Measurements from ENCODE around the gene IFIT1.
"Not testable (repeated sequence)": the region's sequence is repeated elsewhere in the genome, so short reads cannot be mapped to it uniquely, and the experiment has no call there.

IFIT1 gene, protein sequence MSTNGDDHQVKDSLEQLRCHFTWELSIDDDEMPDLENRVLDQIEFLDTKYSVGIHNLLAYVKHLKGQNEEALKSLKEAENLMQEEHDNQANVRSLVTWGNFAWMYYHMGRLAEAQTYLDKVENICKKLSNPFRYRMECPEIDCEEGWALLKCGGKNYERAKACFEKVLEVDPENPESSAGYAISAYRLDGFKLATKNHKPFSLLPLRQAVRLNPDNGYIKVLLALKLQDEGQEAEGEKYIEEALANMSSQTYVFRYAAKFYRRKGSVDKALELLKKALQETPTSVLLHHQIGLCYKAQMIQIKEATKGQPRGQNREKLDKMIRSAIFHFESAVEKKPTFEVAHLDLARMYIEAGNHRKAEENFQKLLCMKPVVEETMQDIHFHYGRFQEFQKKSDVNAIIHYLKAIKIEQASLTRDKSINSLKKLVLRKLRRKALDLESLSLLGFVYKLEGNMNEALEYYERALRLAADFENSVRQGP

DNA sequence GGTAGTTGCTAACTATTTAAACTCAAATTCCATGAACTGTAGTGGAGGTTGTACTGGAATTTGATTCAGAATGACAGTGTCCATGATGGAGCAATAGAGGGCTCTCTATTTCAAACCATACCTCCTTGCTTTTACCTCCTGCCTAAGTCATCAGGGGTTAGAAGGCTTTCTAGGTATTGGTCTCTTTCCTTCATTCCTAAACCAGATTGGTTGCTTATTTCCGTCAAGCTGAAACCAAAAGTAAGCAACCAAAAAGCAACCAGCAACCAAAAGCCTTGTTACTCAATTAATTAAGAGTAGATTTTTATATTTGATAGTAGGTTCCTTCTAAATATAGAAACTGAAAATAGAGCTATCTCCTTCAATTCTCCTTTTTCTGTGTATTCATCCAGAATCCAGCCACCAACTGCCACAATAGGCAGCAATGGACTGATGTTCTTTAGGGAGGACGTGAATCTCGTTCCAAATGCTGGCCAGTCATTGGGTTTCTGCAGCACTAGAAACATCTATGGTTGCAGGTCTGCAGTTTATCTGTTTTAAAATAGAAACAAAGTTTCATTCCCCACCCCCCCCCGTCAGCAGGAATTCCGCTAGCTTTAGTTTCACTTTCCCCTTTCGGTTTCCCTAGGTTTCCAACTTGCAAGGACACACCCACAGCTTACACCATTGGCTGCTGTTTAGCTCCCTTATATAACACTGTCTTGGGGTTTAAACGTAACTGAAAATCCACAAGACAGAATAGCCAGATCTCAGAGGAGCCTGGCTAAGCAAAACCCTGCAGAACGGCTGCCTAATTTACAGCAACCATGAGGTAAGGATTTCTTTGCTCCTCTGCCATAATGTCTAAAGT, at the start of gene IFIT1:
IFIT1 (plus strand) TSS at position 717 of the 850 bp plus-strand sequence; CDS start at position 807, 90 bp downstream.
- peak; percentile 56 for DNase-seq (ENCODE audit: low spot score)

DNA sequence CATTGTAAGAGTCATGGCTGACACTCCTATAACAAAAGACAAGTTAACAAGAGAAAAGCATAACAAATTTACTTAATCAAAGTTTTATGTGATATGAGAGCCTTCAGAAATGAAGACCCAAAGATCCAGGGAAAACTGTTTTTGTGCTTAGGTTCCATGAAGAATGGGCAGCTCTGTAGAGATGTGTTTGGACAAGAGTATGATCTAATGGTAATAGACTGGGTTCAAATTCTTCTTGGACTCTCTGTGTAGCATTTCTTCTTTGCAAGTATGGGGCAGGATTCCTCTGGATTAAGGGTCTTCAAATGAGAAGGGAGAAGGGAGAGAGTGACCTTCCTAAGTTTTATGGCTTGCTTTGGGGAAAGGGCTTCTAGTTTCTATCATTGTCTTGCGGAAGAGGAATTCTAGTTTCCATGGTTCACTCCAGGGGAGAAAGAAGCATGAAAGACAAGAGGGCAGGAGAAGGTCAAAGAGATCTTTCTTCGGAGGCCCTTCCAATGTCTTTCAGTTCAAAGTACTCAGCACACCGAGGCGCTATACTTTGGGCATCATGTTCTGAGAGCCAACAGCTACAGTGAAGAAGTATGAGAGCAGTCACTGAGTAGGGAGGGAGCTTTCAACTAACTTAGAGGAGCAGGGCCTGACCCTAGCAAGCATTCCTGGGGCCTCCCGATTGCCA, 49.2 kb upstream of the IFIT1 start:
- DNase-seq (ENCODE audit: low spot score): no peak

DNA sequence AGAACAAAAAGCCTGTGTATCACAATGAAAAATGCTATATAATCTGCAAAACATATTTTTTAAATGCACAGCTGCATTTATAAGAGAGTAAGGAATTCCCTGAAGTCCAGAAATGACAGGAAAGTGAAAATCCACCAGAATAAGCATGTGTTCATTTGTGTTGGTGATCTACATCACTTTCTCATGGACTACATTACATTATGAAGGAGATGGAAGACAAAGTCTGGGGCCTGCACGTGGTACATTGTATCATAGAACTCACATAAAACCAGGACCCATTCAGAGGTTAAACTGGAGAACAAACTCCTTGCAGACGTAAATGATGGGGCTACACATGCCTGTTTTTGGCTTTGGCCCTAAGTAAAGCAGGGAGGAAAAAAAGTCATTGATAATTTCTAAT, 48.3 kb upstream of the IFIT1 start:
- no peak for DNase-seq (ENCODE audit: low spot score)

DNA sequence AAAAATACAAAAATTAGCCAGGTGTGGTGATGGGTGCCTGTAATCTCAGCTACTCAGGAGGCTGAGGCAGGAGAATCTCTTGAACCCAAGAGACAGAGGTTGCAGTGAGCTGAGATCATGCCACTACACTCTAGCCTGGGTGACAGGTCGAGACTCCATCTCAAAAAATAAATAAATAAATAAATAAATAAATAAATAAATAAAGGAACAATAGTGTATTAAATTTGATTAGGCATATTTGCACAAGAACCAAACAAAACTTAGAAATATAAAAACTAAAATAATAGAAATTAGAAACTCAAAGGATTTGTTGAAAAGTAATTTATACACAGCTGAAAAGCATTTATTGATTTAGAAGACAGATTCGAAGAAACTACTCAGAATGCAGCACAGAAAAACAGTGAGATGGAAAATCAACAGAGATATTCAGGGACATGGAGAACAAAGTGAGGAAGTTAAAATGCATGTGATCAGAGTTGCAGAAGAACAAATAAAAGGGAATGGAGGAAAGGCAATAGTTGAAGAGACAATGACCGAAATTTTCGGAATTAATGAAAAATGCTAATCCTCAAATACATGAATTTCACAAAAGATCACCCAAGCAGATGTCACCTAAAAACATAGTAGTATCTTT, 46.9 kb upstream of the IFIT1 start:
- no peak for DNase-seq (ENCODE audit: low spot score)

DNA sequence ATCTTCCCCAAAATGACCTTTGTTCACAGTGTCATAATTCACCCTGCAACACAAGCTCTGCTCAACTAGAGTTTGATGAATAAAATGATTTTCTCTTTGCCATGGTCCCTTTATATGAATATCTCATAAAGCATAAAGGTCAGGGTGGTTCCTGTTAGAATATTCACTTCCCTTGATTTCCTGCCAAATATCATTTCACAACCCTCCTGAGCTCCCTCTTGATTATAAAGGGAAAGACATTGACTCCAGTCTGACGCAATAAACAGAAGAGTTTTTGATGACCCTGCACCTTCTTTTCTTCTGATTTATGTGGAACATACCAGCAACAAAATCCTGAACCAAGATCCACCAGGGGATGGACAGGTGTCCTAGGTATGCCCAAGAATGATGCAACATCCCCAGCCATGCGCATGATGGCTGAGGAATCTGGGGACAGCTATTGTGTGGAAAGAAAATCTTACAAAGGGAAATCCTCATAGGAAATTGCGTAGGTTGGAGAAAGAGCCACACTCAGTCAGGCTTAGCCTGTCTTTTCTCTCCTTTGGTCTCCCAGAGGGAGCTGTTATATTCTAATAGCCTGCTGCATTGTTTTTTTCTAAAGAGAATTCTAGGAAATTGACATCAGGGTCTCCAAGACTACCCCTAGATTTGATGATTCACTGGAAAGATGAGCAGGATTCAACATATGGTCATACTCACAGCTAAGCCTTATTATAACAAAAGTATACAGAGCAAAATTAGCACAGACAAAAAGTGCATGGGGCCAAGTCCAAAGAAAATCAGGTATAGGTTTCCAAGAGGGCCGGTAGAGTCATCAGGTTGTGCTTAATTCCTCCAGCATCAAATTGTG, 45.8 kb upstream of the IFIT1 start:
- no peak for DNase-seq (ENCODE audit: low spot score)

DNA sequence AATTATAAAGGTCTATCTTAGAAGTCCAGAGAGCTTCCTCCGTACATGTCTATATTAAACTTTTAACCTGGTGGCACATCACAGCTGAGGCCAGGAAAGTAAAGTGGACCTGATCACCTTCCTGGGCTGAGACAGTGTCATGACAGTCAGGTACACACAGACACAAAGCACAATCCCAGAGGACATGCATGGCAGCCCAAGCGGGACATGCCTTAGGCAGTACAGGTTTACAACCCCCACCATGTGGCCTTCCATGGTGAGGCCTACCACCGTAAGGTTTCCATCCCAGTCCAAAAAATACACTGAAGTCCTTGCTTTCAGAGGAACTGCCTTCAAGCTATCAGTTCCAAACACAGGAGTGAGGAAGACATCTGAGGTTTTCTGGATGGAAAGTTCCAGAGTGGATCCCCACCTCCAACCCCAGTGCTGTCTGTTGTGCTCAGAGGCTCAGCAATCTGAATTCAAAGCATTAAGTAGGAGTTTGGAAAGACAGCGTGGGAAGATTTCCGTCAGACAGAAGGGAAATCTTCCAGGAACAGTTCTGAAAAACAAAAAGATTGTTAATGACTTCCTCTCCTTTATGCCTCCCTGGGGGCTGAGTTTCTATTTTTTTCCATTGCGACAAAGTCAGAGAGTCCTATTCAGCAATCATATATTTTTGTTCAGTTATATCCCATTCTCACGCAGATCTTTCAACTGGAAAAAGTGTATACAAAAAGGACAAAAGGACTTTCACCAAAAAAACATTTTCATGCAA, 44.5 kb upstream of the IFIT1 start:
- DNase-seq (ENCODE audit: low spot score): no peak

DNA sequence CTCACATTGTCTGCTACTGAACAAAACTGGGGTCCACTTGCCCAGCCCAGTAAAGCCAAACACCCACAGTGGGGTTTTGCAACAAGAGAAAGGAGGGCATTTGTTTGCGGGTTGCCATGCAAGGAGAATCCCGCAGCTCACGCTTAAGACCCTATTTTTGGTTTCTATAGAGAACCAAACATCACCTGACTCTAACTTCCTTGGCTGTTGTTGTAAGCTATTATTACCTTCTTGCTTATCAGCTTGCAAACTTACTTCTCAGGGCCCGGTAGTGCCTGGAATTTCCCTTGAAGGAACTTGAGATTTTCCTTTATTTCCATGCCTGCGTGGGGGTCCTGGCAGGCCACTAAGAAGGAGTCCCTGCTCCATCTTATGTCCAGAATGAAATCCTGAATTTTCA, 43.9 kb upstream of the IFIT1 start:
- DNase-seq (ENCODE audit: low spot score): no peak

DNA sequence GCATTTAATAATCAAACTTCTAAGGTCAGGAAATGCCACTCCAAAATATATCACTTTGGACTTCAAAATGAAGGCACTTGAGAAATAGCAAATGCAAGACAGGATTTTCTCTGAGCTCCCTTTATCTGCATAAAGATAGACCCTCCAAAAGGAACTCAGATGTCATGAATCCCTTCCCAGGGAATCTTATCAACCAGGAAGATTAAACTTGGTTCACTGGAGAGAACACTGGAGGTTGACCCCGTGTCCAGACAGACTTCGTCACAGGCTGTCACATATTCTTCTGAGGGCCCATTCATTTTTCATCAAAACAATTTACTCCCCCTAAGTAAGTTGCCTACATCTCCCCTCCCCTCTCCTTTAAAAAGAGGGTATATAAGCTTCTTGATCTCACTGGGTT, 43.4 kb upstream of the IFIT1 start:
- no peak for DNase-seq (ENCODE audit: low spot score)

DNA sequence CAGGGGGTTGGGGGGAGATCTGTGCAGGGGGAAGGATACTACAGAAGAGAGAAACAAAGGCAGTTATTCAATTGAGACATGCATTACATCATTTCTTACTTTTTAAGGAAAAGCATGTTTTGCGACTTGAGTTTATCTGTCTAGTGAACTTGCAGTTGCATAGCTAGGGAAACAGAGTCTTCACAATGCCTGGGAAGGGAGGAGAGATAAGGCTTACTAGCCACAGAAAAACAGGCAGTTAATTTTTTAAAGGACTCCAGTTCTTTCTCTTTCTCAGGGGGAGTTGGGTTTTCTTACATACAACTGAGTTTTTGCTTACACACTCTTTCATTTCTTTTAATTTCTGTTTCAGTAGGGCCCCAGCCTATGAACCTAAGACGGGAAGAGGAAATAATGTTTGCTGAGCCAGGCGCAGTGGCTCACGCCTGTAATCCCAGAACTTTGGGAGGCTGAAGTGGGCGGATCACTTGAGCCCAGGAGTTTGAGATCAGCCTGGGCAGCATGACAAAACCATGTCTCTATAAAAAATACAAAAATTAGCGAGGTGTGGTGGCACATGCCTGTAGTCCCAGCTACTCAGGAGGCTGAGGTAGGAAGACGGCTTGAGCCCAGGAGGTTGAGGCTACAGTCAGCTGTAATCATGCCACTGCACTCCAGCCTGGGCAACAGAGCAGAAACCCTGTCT, 41.6 kb upstream of the IFIT1 start:
- DNase-seq (ENCODE audit: low spot score): not testable (repeated sequence)

DNA sequence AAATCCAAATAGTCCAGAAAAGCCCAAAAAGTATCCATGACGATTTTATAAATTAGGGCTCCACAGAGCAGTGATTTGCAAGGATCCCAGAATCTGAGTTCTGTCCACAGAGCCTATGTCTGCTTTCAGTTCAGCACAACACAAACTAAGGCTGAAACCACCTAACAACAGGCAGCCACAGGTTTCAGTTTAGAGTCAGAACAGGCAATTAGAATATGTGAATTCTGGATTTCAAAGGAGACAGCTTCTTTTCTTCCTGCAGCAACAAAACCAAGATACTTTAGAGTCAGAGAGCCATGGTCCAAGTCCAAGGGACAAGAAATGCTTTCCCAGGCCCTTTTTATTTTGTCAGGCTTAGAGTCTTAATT, 41.0 kb upstream of the IFIT1 start:
- DNase-seq (ENCODE audit: low spot score): no peak

DNA sequence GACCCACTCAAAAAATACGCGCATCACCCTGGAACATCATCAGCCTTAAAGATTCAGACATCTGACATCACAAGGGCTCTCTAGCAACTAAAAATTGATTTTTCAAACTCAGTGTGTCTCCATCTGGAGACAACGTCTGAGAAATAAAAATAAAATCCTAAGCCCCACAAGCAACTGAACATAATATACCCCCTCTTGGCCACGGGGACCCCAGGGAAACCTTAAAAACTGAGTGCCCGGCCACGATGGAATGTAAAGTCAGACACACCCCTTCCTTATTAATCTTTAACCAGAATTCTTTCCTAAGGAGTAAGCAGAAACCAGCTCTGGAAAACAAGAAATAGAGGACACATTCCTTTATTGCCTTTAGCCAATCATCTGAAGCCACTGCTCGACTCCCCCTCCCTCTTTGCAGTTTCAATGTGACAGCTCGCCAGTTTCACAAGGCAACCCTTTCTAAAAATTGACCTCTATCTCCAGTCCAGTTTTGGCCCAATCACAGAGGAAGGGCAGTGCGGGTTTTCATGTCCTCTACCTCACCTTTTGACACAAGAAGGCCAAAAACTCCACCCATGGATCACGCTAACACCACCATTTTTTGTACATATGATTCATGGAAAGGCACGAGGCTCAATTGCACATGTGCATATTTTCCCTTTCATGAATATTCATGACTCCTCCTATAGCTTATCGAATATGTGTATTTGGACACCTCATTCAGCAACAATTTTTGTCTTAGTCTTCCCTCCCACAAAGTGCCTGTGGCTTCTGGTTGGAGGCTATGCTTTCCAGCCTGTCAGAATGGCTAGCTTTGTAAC, 40.4 kb upstream of the IFIT1 start:
- no peak for DNase-seq (ENCODE audit: low spot score)

DNA sequence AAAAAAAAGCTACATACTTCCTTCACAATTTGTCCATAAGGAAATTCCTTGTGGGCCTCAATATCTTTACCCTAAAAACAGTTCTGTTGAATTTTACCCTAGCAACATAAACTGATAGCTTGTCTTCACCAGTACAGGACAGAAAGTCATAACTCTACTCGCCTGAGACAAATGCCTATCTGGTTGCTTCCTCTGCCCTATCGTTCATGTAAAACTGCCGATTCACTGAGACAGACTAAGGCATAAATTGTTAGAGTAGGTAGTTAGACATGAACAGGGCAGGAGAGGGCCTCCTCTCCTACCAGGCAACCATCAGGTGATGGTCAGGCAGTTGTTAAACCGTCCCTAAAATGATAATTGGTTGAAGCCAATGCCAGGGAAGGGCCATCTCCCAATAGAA, 39.6 kb upstream of the IFIT1 start:
- DNase-seq (ENCODE audit: low spot score): no peak

DNA sequence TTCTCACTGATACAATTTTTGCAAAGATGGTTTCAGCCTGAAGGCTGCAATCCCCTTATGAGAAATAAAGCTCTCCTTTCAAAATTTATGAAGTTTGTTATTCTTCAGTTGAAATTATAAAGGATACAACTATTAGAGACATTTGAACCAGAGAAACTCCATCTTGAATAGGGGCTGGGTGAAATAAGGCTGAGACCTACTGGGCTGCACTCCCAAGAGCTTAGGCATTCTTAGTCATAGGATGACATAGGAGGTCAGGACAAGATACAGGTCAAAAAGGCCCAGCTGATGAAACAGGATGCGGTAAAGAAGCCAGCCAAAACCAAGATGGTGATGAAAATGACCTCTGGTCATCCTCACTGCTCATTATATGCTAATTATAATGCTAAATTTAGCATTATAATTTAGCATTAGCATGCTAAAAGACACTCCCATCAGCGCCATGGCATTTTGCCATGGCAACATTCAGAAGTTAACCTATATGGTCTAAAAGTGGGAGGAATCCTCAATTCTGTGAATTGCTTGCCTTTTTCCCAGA, 37.0 kb upstream of the IFIT1 start:
- DNase-seq (ENCODE audit: low spot score): no peak

DNA sequence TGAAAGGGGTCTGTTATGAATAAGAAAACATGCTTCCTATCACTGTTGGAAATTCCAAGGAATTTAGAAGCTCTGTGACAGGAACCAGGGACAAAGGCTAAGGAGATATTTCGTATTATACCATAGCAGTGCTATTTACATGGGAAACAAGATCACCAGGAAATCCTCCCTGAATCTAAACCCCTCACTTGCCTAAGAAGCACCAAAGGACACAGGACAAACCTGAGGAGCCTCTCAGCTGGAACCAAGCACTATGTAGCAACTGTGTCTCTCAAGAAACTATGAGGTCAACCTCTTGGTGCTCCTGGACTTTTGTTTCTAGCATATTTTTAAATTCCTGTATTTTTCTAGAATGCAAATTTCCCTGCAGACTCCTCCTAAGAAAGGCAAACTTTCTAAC, 35.3 kb upstream of the IFIT1 start:
- DNase-seq (ENCODE audit: low spot score): no peak

DNA sequence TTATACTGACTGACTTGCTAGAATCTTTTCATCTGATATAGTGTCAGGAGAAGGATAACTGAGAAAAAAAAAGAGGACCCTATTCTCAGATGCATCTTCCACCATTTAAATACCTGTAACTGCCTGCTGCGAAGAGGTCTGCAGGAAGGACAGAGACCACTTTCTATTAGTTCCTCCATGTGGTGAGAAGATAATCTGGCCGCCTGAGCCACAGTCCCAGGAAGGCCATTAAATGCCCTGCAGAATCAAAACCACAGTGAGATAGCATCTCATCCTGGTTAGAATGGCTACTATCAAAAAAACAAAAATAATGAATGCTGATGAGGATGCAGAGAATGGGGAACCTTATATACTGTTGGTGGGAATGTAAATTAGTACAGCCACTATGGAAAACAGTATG, 34.4 kb upstream of the IFIT1 start:
- no peak for DNase-seq (ENCODE audit: low spot score)

DNA sequence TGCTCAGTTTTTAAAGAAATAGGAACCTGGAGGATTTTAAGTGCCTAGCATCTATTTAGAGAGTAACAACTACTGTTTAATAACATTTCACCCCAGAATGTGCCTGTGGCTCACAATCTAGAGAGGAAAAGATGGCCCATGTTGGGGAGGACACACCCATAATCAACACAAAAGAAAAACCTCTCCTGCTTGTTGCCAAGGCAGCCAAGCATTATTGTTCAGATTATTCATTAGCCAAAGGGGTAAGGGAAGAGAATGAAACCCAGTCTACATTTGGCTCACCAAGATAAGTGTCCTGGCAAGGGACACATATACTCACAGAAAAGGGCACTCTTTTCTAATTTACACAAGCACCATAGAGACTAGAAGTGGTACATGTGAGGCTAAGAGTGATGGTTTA, 32.3 kb upstream of the IFIT1 start:
- DNase-seq (ENCODE audit: low spot score): no peak

DNA sequence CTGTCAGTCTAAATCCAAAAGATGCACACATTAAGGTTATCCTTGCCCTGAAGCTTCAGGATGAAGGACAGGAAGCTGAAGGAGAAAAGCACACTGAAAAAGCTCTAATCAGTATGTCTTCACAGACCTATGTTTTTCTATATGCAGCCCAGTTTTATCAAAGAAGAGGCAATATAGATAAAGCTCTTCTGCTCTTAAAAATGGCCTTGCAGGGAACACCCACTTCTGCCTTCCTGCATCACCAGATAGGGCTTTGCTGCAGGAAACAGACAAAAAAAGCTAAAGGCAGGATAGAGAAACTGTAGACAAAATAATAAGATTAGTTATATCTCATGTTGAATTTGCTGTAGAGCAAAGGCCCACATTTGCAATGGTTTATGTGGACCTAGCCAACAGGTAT, 29.5 kb upstream of the IFIT1 start:
- DNase-seq (ENCODE audit: low spot score): no peak

DNA sequence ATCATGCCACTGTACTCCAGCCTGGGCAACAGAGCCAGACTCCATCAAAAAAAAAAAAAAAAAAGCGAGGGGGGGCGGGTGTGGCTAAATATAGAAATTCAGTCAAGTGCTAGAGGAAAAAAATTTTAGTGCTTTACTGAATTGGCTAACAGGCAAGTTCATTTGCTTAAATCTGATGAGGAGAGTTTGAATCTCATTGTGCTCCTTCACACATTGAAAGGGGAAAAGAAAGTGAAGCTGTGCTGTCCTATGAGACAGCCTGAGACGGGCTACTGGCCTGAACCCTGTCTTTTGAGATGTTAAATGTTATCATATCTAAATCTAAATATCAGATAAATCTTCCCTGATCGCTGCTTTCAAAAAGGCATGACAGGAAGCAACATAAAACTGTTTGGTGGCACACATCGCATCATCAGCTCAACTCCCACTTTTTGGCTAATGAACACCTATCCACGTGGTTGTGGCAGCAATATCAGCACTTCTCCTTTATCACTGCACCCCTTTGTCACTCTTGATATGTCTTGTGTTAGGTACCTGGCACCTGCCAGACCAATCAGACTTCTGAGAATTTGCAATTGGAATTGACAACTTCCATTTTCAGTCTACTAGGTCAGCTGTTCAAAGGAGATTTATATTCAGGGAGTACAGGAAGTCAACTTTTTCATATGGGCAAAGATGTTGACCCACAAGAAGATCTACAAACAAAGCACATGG, 28.5 kb upstream of the IFIT1 start:
- DNase-seq (ENCODE audit: low spot score): no peak

Data from germinal center (tissue), 1 donor.